Right lobe of liver (tissue), 6 donors: ENCODE measurements around the gene ANKS6. TPM values are rescaled to one million over a fixed set of nuclear protein-coding genes. Genes with fewer than 3 reads are reported as not detected.
A peak's percentile ranks its signal among the peaks of the same experiment; 100 is the strongest.

ENCODE experiments used
- ATAC-seq, 4 donors: fragments of 200-7000 bp; cut with Tn5 transposase; one replicate each; pipeline ENCODE4 v1.9.1; 2020; ENCODE audit warnings: mild to moderate bottlenecking in 4 of 4, moderate library complexity in 4 of 4
- DNase-seq, 3 donors: peaks; one replicate each; pipeline ENCODE4 v3.0.0-alpha.2; 2020
- H3K27ac ChIP-seq, 3 donors: fragments of 200-600 bp; one replicate each; pipeline ENCODE4 v1.8.0; 2022
- H3K27me3 ChIP-seq, 2 donors: fragments of 200-600 bp; one replicate each; pipeline ENCODE4 v1.8.0; 2022
- H3K36me3 ChIP-seq, 4 donors: fragments of 200-600 bp; sonication (generic) in 1 of 4; one replicate each; pipeline versions ENCODE4 v1.5.1 to v1.8.0; 2017 to 2022; ENCODE audit warnings: control low read depth in 1 of 4
- H3K4me1 ChIP-seq, 4 donors: fragments of 200-600 bp; sonication (generic) in 1 of 4; one replicate each; pipeline versions ENCODE4 v1.5.1 to v1.8.0; 2017 to 2022; ENCODE audit warnings: control low read depth in 1 of 4
- H3K4me3 ChIP-seq, 3 donors: fragments of 200-600 bp; one replicate each; pipeline ENCODE4 v1.8.0; 2022
- H3K9me3 ChIP-seq, 4 donors: fragments of 200-600 bp; sonication (generic) in 1 of 4; one replicate each; pipeline versions ENCODE4 v1.5.1 to v1.8.0; 2017 to 2022; ENCODE audit warnings: control low read depth in 1 of 4
- POLR2A ChIP-seq: fragments of 450-650 bp; IDR thresholded peaks from one replicate; pipeline ENCODE4 v1.6.1; 2017; ENCODE audit warnings: antibody characterized with exemption, mild to moderate bottlenecking
- WGBS: methylation state at CpG from one replicate; pipeline ENCODE4 v1.1.6; 2018; ENCODE audit warnings: low coverage, low lambda C conversion rate; ENCODE audit not compliant: insufficient coverage; ENCODE audit errors: missing lambda C conversion rate; 5-methylcytosine and 5-hydroxymethylcytosine counted together
- intact Hi-C, 2 donors: fragments of 100-400 bp; cut with DNase I; formaldehyde crosslinking; loops; one replicate each; pipeline versions ENCODE4 v1.11.2 to v1.14.1; 2022
- total RNA-seq, 6 experiments: library from RNA; depleted of rRNA in 2 of 6; stranded (reverse); fragments of >200 nt in 2 of 6; fragmentation: NEBNext Ultra II Directional in 3 of 6; extraction: Animal tissue kit (Norgen Biotek cat#: 25700) in 3 of 6; gene quantifications; one replicate each; pipeline versions ENCODE4 v1.1.0 to v1.2.4, GENCODE V29; 2016 to 2023
- TF ChIP-seq, protein P1 (sequence below), 4 donors: fragments of 200-600 bp in 3 of 4; fragments of 450-650 bp in 1 of 4; IDR thresholded peaks; one replicate each; pipeline versions ENCODE4 v1.5.1 to v1.8.0; 2016 to 2022; ENCODE audit warnings: antibody characterized with exemption in 4 of 4, mild to moderate bottlenecking in 2 of 4
- donor health status: DM: no; HTN: yes; CAD: no.
- donor health status: DM: no; HTN: no; CAD: no.
- donor health status: DM: no; HTN: no; CAD: no.
- donor health status: DM: no; HTN: yes; CAD: no.
- donor health status: DM: no; HTN: yes; CAD: no.

ANKS6 gene
- total RNA-seq, 6 experiments from 2014 or later = 3.7 to 7.9 (median 4.7) TPM

DNA sequence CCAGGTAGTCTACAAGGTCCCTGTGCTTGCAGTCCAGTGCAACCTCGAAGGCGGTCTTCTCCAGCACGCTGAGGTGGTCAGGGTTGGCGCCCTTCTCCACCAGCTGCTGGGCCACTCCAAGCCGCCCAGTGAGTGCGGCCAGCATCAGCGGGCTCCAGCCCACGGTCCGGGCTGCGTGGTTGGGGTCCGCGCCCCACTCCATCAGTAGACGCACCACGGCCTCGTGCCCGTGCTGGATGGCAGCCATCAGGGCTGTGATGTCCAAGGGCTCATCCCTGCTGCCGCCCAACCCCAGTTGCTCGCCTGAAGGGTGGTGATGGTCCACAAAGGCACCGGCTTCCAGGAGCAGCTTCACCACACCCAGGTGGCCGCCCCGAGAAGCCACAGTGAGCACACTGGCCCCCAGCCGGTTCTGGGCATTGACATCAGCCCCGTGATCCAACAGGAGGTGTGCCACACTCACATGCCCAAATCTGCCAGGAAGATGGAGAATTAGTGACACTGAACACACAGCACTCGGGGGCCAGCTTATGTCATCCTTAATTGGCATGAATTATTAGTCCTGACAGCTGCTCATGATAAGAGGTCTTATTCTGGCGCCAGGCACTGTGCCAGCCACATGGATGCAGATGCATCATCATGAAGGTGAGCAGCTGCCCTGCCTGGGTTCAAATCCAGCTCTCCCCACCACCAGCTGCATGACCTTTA lies 6.1 kb downstream of the ANKS6 start:
- no CpG with 5 or more reads among the region's 25 CpGs for WGBS
- intact Hi-C loops = no loop called here
- TF ChIP-seq POLR2A = no peak
- TF ChIP-seq, protein P1, sequence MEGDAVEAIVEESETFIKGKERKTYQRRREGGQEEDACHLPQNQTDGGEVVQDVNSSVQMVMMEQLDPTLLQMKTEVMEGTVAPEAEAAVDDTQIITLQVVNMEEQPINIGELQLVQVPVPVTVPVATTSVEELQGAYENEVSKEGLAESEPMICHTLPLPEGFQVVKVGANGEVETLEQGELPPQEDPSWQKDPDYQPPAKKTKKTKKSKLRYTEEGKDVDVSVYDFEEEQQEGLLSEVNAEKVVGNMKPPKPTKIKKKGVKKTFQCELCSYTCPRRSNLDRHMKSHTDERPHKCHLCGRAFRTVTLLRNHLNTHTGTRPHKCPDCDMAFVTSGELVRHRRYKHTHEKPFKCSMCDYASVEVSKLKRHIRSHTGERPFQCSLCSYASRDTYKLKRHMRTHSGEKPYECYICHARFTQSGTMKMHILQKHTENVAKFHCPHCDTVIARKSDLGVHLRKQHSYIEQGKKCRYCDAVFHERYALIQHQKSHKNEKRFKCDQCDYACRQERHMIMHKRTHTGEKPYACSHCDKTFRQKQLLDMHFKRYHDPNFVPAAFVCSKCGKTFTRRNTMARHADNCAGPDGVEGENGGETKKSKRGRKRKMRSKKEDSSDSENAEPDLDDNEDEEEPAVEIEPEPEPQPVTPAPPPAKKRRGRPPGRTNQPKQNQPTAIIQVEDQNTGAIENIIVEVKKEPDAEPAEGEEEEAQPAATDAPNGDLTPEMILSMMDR (IDR thresholded peaks at IDR 0.05) = no peak
- Histone ChIP-seq H3K36me3 (no peaks in the 10 kb centered on the region), H3K4me3 (no peak overlapping the region), H3K4me1 (no peaks in the 10 kb centered on the region), H3K27ac (no peak overlapping the region), H3K27me3 (no peaks in the 10 kb centered on the region), H3K9me3 (no peaks in the 10 kb centered on the region)
- ATAC-seq (no peak), DNase-seq (peak in 1 of 3 donors; percentile 38)

DNA sequence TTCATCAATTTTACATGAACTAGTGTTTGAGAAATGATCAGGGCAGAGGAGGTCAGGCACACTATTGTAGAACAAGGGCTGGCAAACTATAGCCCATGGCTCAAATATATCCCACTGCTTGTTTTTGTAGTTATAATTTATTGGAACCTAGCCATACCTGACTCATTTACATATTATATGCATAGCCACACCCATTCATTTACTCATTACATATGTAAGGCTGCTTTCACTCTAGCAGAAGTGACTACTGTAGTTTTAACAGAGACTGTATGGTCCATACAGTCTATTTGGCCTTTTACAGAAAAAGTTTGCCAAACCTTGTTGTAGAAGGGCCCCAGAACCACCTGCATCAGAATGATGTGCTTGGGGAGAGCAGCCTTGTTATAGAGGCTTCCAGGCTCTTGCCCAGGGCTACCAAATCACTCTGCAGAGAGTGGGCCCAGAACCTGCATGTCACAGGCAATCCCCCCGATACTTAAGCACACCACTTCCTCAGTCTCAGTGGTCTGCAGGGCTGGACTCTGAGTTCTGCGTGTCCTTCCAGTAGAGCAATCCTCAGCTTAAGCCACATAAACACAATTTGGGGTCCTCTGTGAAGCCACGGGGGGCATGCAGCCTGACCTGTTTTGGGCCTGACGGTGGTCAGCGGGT lies 6.7 kb downstream of the ANKS6 start:
- DNase-seq = no peak
- no peaks in the 10 kb centered on the region for H3K9me3 ChIP-seq
- 83% methylated on average over 1 of the region's 5 CpGs for WGBS
- no peak for ATAC-seq
- no peaks in the 10 kb centered on the region for H3K36me3 ChIP-seq
- intact Hi-C loops = no loop called here
- H3K4me3 ChIP-seq = no peak overlapping the region
- TF ChIP-seq, protein P1 (IDR thresholded peaks at IDR 0.05) = no peak
- TF ChIP-seq POLR2A = no peak
- H3K4me1 ChIP-seq = no peaks in the 10 kb centered on the region
- no peaks in the 10 kb centered on the region for H3K27me3 ChIP-seq
- H3K27ac ChIP-seq = no peak overlapping the region

DNA sequence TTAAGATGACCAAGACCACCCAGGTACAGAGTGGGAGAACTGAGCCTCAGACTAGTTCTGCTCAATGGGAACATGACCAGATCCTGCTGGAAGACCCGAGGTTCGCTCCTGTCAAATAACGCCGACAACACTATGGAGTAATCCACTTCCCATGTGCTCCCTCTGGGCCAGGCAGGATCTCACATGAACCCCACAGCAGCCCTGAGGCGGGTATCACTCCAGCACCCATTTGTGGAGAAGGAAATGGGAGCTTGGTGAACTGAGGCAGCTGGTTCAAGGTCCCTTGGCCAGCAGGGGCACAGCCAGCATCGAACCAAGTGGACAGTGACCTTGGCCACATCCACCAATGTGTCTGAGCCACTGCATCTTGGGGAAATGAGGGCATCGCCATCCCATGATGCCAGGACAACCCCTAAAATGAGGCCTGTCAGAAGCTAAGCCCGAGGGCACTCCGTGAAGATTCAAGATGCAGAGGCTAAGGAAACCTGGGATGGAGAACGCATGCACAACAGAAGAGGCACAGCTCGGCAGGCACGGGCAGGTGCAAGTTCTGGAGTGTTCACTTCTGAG lies 8.5 kb downstream of the ANKS6 start:
- DNase-seq (peak in 1 of 3 donors; percentile 20), ATAC-seq (no peak)
- WGBS = 80% methylated on average over 3 of the region's 12 CpGs
- no peak overlapping the region for H3K27ac ChIP-seq
- H3K4me1 ChIP-seq = no peaks in the 10 kb centered on the region
- no peaks in the 10 kb centered on the region for H3K36me3 ChIP-seq
- intact Hi-C loops = no loop called here
- H3K9me3 ChIP-seq = no peaks in the 10 kb centered on the region
- no peak for TF ChIP-seq POLR2A
- TF ChIP-seq, protein P1 (IDR thresholded peaks at IDR 0.05) = no peak
- no peaks in the 10 kb centered on the region for H3K27me3 ChIP-seq
- H3K4me3 ChIP-seq = no peak overlapping the region

DNA sequence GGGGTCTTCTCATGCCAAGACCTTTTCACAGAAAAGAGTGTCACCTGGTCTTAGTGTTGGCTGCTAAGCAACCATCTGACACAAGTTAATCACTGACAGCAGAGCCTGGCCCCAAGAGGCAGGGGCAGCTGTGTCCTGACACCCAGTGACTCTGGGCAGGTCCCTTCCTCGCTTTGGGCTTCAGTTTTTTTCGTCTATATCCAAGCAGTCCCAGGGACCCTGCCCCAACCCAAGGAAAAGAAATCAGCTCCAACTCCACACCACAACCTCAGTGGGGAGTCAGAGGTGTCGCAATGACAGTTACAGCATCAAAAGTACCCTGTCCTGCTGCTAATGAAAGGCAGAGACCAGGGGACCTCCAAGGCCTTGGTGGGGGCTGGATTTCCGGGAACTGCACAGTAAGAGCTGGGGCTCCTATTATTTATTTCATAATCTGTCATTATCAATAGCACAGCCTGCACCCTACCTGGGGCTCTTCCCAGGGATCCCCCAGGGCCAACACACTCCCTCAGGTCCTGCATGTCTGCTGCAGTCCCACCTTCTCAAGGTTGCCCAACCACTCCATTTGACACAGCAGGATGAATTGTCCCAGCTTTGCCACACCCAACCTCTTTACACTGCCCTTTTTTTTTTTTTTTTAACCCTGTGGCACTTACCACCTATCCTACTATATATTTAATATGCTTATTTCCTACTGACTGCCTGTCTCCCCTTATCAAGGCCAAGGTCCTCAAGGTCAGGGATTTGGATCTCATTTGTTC lies 9.4 kb downstream of the ANKS6 start:
- Histone ChIP-seq H3K4me1 (no peaks in the 10 kb centered on the region), H3K27ac (no peak overlapping the region), H3K27me3 (no peaks in the 10 kb centered on the region), H3K4me3 (no peak overlapping the region), H3K9me3 (no peaks in the 10 kb centered on the region), H3K36me3 (no peaks in the 10 kb centered on the region)
- TF ChIP-seq, protein P1 (IDR thresholded peaks at IDR 0.05) = no peak
- no peak for TF ChIP-seq POLR2A
- DNase-seq (peak in 1 of 3 donors; percentile 26), ATAC-seq (no peak)
- 86% methylated on average over 2 of the region's 4 CpGs for WGBS
- intact Hi-C loops = no loop called here
